Colonic mucosa (tissue), 4 donors: ENCODE results near the gene MPV17L2. TPM values are rescaled to one million over a fixed set of nuclear protein-coding genes. Genes with fewer than 3 reads are reported as not detected.

Experiments
- DNase-seq: peaks from one replicate; pipeline ENCODE4 v3.0.0-alpha.2; 2020
- H3K27ac ChIP-seq: fragments of 200-600 bp; one replicate; pipeline ENCODE4 v1.8.0; 2021
- H3K27me3 ChIP-seq: fragments of 200-600 bp; one replicate; pipeline ENCODE4 v1.8.0; 2021
- H3K36me3 ChIP-seq: fragments of 200-600 bp; one replicate; pipeline ENCODE4 v1.8.0; 2021
- H3K4me1 ChIP-seq: fragments of 200-600 bp; one replicate; pipeline ENCODE4 v1.8.0; 2021; ENCODE audit warnings: mild to moderate bottlenecking
- H3K4me3 ChIP-seq: fragments of 200-600 bp; one replicate; pipeline ENCODE4 v1.8.0; 2021
- H3K9ac ChIP-seq, 2 donors: one replicate each; pipeline ENCODE4 v1.7.0; 2013; ENCODE audit warnings: control low read depth in 2 of 2, low read depth in 2 of 2, low read length in 2 of 2
- H3K9me3 ChIP-seq: fragments of 200-600 bp; one replicate; pipeline ENCODE4 v1.8.0; 2021
- intact Hi-C: fragments of 100-400 bp; cut with DNase I; formaldehyde crosslinking; loops from one replicate; pipeline ENCODE4 v1.14.1; 2022
- total RNA-seq, 2 donors: library from RNA; stranded (reverse); fragmentation: NEBNext Ultra II Directional in 1 of 2; extraction: Animal tissue kit (Norgen Biotek cat#: 25700) in 1 of 2; gene quantifications; one replicate each; pipeline ENCODE4 v1.2.1, GENCODE V29; 2021
- TF ChIP-seq, protein P1 (sequence below): fragments of 200-600 bp; IDR thresholded peaks from one replicate; pipeline ENCODE4 v1.8.0; 2022; ENCODE audit warnings: antibody characterized with exemption, mild to moderate bottlenecking
- donor health status: healthy.
- donor health status: DM: no; HTN: no; CAD: no.
- donor health status: DM: no; HTN: no; CAD: no.

The MPV17L2 gene
- total RNA-seq, 2 donors from 2014 or later = 8.9 to 21.7 TPM

- intact Hi-C loops = no loop called here
Observed at GRCh38 chr19:18194554-18195238, 1.7 kb downstream of the MPV17L2 start.

GRCh38 chr19:18196511-18196845 is 3.5 kb downstream of the MPV17L2 start:
- Histone ChIP-seq H3K4me3 (no peak overlapping the region), H3K36me3 (no peaks in the 10 kb centered on the region), H3K9me3 (no peaks in the 10 kb centered on the region), H3K27me3 (no peaks in the 10 kb centered on the region), H3K9ac (no peak overlapping the region), H3K27ac (no peak overlapping the region), H3K4me1 (peaks cover 8% of the 10 kb centered on the region)
- no peak for DNase-seq
- TF ChIP-seq, protein P1, sequence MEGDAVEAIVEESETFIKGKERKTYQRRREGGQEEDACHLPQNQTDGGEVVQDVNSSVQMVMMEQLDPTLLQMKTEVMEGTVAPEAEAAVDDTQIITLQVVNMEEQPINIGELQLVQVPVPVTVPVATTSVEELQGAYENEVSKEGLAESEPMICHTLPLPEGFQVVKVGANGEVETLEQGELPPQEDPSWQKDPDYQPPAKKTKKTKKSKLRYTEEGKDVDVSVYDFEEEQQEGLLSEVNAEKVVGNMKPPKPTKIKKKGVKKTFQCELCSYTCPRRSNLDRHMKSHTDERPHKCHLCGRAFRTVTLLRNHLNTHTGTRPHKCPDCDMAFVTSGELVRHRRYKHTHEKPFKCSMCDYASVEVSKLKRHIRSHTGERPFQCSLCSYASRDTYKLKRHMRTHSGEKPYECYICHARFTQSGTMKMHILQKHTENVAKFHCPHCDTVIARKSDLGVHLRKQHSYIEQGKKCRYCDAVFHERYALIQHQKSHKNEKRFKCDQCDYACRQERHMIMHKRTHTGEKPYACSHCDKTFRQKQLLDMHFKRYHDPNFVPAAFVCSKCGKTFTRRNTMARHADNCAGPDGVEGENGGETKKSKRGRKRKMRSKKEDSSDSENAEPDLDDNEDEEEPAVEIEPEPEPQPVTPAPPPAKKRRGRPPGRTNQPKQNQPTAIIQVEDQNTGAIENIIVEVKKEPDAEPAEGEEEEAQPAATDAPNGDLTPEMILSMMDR = no peak
- intact Hi-C loops = no loop called here

More at GRCh38 chr19:18194554-18195238, 1.7 kb downstream of the MPV17L2 start:
- H3K4me1 ChIP-seq = peaks cover 8% of the 10 kb centered on the region
- peak; percentile 41 for DNase-seq
- TF ChIP-seq, protein P1 = no peak
- no peak overlapping the region for H3K9ac ChIP-seq
- H3K27me3 ChIP-seq = no peaks in the 10 kb centered on the region
- peak overlapping the region; percentile 5 for H3K4me3 ChIP-seq
- no peaks in the 10 kb centered on the region for H3K9me3 ChIP-seq
- H3K27ac ChIP-seq = peak overlapping the region; percentile 59
- no peaks in the 10 kb centered on the region for H3K36me3 ChIP-seq

DNA sequence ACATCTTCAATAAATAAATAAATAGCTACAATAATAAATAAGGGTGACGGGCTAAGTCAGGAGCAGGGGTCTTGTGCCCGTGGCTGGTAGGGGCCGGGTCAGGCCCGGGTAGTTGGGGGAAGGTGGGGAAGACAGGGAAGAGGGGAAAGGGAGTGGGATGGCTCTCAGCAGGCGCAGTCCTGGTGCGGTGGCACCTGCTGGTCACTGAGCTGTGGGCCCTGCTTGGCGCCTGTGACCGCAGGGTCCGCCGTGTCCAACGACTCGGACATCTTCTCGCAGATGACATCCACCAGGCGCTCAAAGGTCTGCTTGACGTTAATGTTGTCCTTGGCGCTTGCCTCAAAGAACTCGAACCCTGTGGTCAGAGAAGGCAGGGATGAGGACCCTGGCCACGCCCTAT is 4.3 kb downstream of the MPV17L2 start:
- H3K36me3 ChIP-seq = no peaks in the 10 kb centered on the region
- TF ChIP-seq, protein P1 = no peak
- no peak for DNase-seq
- H3K9ac ChIP-seq = no peak overlapping the region
- H3K27me3 ChIP-seq = no peaks in the 10 kb centered on the region
- no peak overlapping the region for H3K4me3 ChIP-seq
- H3K9me3 ChIP-seq = no peaks in the 10 kb centered on the region
- intact Hi-C loops = no loop called here
- peaks cover 8% of the 10 kb centered on the region for H3K4me1 ChIP-seq
- H3K27ac ChIP-seq = no peak overlapping the region

- no peak overlapping the region for H3K27ac ChIP-seq
- H3K9me3 ChIP-seq = no peaks in the 10 kb centered on the region
- no peak for DNase-seq
- no peak overlapping the region for H3K4me3 ChIP-seq
- no peaks in the 10 kb centered on the region for H3K36me3 ChIP-seq
- H3K9ac ChIP-seq = no peak overlapping the region
- TF ChIP-seq, protein P1 = no peak
- H3K4me1 ChIP-seq = peaks cover 11% of the 10 kb centered on the region
- H3K27me3 ChIP-seq = no peaks in the 10 kb centered on the region
- intact Hi-C loops = no loop called here
Observed at GRCh38 chr19:18197941-18198340, 4.9 kb downstream of the MPV17L2 start.

GRCh38 chr19:18198374-18198773 is 5.4 kb downstream of the MPV17L2 start:
- H3K27me3 ChIP-seq = no peaks in the 10 kb centered on the region
- TF ChIP-seq, protein P1 = no peak
- no peaks in the 10 kb centered on the region for H3K36me3 ChIP-seq
- H3K9ac ChIP-seq = no peak overlapping the region
- intact Hi-C loops = no loop called here
- no peak for DNase-seq
- H3K4me1 ChIP-seq = peaks cover 13% of the 10 kb centered on the region
- H3K4me3 ChIP-seq = no peak overlapping the region
- no peak overlapping the region for H3K27ac ChIP-seq
- H3K9me3 ChIP-seq = no peaks in the 10 kb centered on the region
